SK-N-SH (cell line): Measurements from ENCODE around the gene SIGLEC8. TPM values are rescaled to one million over a fixed set of nuclear protein-coding genes. Genes with fewer than 3 reads are reported as not detected.

ENCODE experiments used
- CTCF ChIA-PET: fragments of 300-600, 350-600 bp; formaldehyde crosslinking; extraction: SDS; loops from one replicate; lab custom pipeline; 2021; lab: Yijun Ruan, JAX
- POLR2A ChIA-PET: fragments of 350-600 bp; sonication (Branson Sonifier 250); formaldehyde crosslinking; extraction: SDS; loops from one replicate; lab custom pipeline; 2020; ENCODE audit warnings: antibody characterized with exemption, inconsistent platforms; lab: Yijun Ruan, JAX
- DNase-seq: peaks from one replicate; pipeline ENCODE4 v3.0.0; 2012
- H2AFZ ChIP-seq: fragments of 200-600 bp; sonication (generic); 2 replicates; pipeline ENCODE4 v1.8.1; 2016; ENCODE audit warnings: antibody characterized with exemption, mild to moderate bottlenecking, low read depth
- H3F3A ChIP-seq: fragments of 200-600 bp; sonication (generic); replicated peaks from 2 replicates; pipeline ENCODE3; 2016; ENCODE audit warnings: antibody characterized with exemption, mild to moderate bottlenecking; ENCODE audit not compliant: insufficient read depth
- H3K27ac ChIP-seq, 2 experiments: fragments of 200-500 bp in 1 of 2; fragments of 200-600 bp in 1 of 2; sonication (Bioruptor generic) in 1 of 2; sonication (generic), shearing (Covaris generic) in 1 of 2; 2 replicates each; pipeline versions ENCODE4 v1.5.1 to v1.6.1; 2014 to 2016; ENCODE audit warnings: low read depth in 2 of 2, inconsistent platforms in 1 of 2, low read length in 1 of 2, mild to moderate bottlenecking in 1 of 2, mixed read lengths in 1 of 2
- H3K27me3 ChIP-seq: fragments of 200-600 bp; sonication (generic), shearing (Covaris generic); 2 replicates; pipeline ENCODE4 v1.6.1; 2016; ENCODE audit warnings: mixed run types; ENCODE audit not compliant: insufficient read depth
- H3K36me3 ChIP-seq, 2 experiments: fragments of 200-500 bp in 1 of 2; fragments of 200-600 bp in 1 of 2; sonication (Bioruptor generic) in 1 of 2; sonication (generic) in 1 of 2; replicated peaks in 1 of 2; 2 replicates each; pipeline versions ENCODE3 to v1.5.1; 2014 to 2016; ENCODE audit warnings: low read length in 1 of 2, mild to moderate bottlenecking in 1 of 2; ENCODE audit not compliant: insufficient read depth in 2 of 2, control insufficient read depth in 1 of 2
- H3K4me1 ChIP-seq, 2 experiments: fragments of 200-500 bp in 1 of 2; fragments of 200-600 bp in 1 of 2; sonication (Bioruptor generic) in 1 of 2; sonication (generic), shearing (Covaris generic) in 1 of 2; 2 replicates each; pipeline versions ENCODE4 v1.5.1 to v1.6.1; 2014 to 2016; ENCODE audit warnings: low read depth in 1 of 2, low read length in 1 of 2, mixed run types in 1 of 2; ENCODE audit not compliant: insufficient read depth in 2 of 2, control insufficient read depth in 1 of 2
- H3K4me2 ChIP-seq: fragments of 200-600 bp; sonication (generic), shearing (Covaris generic); 2 replicates; pipeline ENCODE4 v1.6.1; 2017; ENCODE audit warnings: mixed run types
- H3K4me3 ChIP-seq, 2 experiments: fragments of 200-500 bp in 1 of 2; fragments of 200-600 bp in 1 of 2; sonication (Bioruptor generic) in 1 of 2; sonication (generic), shearing (Covaris generic) in 1 of 2; 2 replicates each; pipeline versions ENCODE4 v1.5.1 to v1.8.1; 2014 to 2016; ENCODE audit warnings: low read depth in 2 of 2, inconsistent platforms in 1 of 2, low read length in 1 of 2, mild to moderate bottlenecking in 1 of 2, mixed read lengths in 1 of 2, moderate library complexity in 1 of 2
- H3K79me2 ChIP-seq: fragments of 200-600 bp; sonication (generic); 2 replicates; pipeline ENCODE4 v1.8.1; 2017; ENCODE audit warnings: mild to moderate bottlenecking; ENCODE audit not compliant: insufficient read depth
- H3K9ac ChIP-seq: fragments of 200-600 bp; sonication (generic); 2 replicates; pipeline ENCODE4 v1.6.1; 2017; ENCODE audit warnings: mixed run types
- H3K9me2 ChIP-seq: fragments of 200-600 bp; sonication (generic); 2 replicates; pipeline ENCODE4 v1.6.1; 2017; ENCODE audit warnings: mixed run types
- H3K9me3 ChIP-seq: fragments of 200-600 bp; sonication (generic); 2 replicates; pipeline ENCODE4 v1.6.1; 2017; ENCODE audit warnings: mixed run types, mild to moderate bottlenecking, moderate library complexity
- H4K20me1 ChIP-seq: fragments of 200-600 bp; sonication (generic); 2 replicates; pipeline ENCODE4 v1.6.1; 2017; ENCODE audit warnings: mild to moderate bottlenecking, mixed run types; ENCODE audit not compliant: insufficient read depth
- ELF1 ChIP-seq: IDR thresholded peaks from 2 replicates; pipeline ENCODE4 v1.4.0; 2012
- FOSL2 ChIP-seq: IDR thresholded peaks from 2 replicates; pipeline ENCODE4 v1.4.0; 2012; ENCODE audit warnings: low read depth, mild to moderate bottlenecking, moderate library complexity, borderline replicate concordance
- FOXJ3 ChIP-seq: sonication (generic); formaldehyde crosslinking; IDR thresholded peaks from 2 replicates; pipeline ENCODE4 v1.5.1; 2020; ENCODE audit warnings: mild to moderate bottlenecking, missing genetic modification reagents
- GATA2 ChIP-seq: sonication (generic); formaldehyde crosslinking; IDR thresholded peaks from 2 replicates; pipeline ENCODE4 v1.5.0; 2020; ENCODE audit warnings: mild to moderate bottlenecking, missing genetic modification reagents
- MEF2A ChIP-seq: IDR thresholded peaks from 2 replicates; pipeline ENCODE4 v1.4.0; 2012; ENCODE audit warnings: low read depth, borderline replicate concordance
- POLR2AphosphoS5 ChIP-seq: IDR thresholded peaks from 2 replicates; pipeline ENCODE4 v1.6.1; 2012; ENCODE audit warnings: low read depth, low read length
- RCOR1 ChIP-seq: fragments of 150-350 bp; IDR thresholded peaks from 2 replicates; pipeline ENCODE4 v1.6.1; 2017; ENCODE audit warnings: antibody characterized with exemption, low read length
- RFX5 ChIP-seq: IDR thresholded peaks from 2 replicates; pipeline ENCODE4 v1.6.1; 2012; ENCODE audit warnings: mild to moderate bottlenecking, improper control_type of control experiment, low read length
- RXRA ChIP-seq: IDR thresholded peaks from 2 replicates; pipeline ENCODE4 v1.4.0; 2012; ENCODE audit warnings: low read depth, mild to moderate bottlenecking, borderline replicate concordance
- WGBS: methylation state at CpG from one replicate; pipeline ENCODE4 v1.1.6; 2017; ENCODE audit warnings: low lambda C conversion rate; 5-methylcytosine and 5-hydroxymethylcytosine counted together
- polyA plus RNA-seq, 3 experiments: library from polyadenylated mRNA; depleted of rRNA; stranded (reverse); fragments of >200 nt; gene quantifications; 2 replicates each; pipeline ENCODE4 v1.2.3, GENCODE V29; 2012
- TF ChIP-seq, protein P1 (sequence below): fragments of 200-600 bp; sonication (generic); IDR thresholded peaks from 2 replicates; pipeline ENCODE4 v1.6.1; 2017; ENCODE audit warnings: antibody characterized with exemption, mild to moderate bottlenecking, moderate library complexity
- TF ChIP-seq, protein P2 (sequence below): fragments of 150-350 bp; IDR thresholded peaks from 2 replicates; pipeline ENCODE4 v1.6.1; 2016; ENCODE audit warnings: mild to moderate bottlenecking, low read depth, low read length
- TF ChIP-seq, protein P3 (sequence below): IDR thresholded peaks from 2 replicates; pipeline ENCODE4 v1.4.0; 2012; ENCODE audit warnings: low read depth, borderline replicate concordance

Gene SIGLEC8
- polyA plus RNA-seq, 1 of the 3 experiments (the other 2 are of a cell fraction) = not detected

DNA sequence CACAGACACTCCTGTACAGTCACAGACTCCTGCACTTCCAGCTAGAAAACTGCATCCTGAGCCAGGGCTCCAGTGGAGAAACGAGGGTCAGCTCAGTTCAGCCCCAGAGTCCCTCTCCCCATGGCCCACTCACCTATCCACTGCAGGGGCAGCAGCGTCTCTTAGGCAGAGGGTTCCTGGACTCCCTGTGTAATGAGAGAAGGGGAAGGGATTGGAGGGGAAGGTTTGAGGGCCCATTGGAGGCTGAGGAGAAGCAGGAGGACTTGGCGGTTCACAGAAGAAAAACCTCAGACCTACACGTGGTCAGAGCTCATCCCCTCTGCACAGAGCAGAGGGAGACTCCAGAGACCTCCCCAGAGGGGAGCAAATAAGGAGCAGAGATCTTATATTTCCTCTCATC, 10.9 kb upstream of the SIGLEC8 start (continued):
- TF ChIP-seq, protein P1, sequence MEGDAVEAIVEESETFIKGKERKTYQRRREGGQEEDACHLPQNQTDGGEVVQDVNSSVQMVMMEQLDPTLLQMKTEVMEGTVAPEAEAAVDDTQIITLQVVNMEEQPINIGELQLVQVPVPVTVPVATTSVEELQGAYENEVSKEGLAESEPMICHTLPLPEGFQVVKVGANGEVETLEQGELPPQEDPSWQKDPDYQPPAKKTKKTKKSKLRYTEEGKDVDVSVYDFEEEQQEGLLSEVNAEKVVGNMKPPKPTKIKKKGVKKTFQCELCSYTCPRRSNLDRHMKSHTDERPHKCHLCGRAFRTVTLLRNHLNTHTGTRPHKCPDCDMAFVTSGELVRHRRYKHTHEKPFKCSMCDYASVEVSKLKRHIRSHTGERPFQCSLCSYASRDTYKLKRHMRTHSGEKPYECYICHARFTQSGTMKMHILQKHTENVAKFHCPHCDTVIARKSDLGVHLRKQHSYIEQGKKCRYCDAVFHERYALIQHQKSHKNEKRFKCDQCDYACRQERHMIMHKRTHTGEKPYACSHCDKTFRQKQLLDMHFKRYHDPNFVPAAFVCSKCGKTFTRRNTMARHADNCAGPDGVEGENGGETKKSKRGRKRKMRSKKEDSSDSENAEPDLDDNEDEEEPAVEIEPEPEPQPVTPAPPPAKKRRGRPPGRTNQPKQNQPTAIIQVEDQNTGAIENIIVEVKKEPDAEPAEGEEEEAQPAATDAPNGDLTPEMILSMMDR = no peak
- no peak for TF ChIP-seq RFX5

DNA sequence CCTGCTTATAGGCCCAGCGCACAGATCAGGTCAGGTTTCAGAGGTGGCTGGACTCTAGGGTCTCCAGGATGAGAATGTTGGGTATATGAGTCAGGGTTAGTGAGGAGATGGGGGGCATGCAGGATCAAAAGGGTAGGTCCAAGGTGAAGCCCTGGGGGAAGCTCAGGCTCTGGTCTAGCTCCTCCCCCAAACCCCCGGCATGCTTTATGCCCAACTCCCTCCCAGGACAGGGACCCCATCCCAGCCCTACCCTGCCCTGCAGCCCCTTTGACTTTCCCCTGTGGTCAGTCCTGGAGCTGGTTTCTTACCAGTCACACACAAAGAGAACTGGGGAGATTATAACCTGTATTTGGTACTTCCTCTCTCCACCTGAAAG, 10.3 kb upstream of the SIGLEC8 start:
- Histone ChIP-seq H3K9me2 (no peaks in the 10 kb centered on the region), H3K36me3 (no peaks in the 10 kb centered on the region), H3K4me1 (no peaks in the 10 kb centered on the region), H3K79me2 (no peaks in the 10 kb centered on the region), H3K4me2 (no peak overlapping the region), H3K4me3 (no peak overlapping the region), H2AFZ (no peak overlapping the region), H3K27me3 (peaks cover 15% of the 10 kb centered on the region; the same call in 1 of the 2 replicates), H3K27ac (no peak overlapping the region), H3K9ac (no peak overlapping the region), H3K9me3 (no peaks in the 10 kb centered on the region), H4K20me1 (no peaks in the 10 kb centered on the region), H3F3A (no peaks in the 10 kb centered on the region)
- WGBS = 15% methylated on average over 2 of the region's 2 CpGs
- TF ChIP-seq RCOR1 (no peak), GATA2 (CRISPR knock-in tag) (no peak), ELF1 (no peak), FOXJ3 (CRISPR knock-in tag) (no peak), FOSL2 (no peak), MEF2A (no peak), RXRA (no peak), POLR2AphosphoS5 (no peak)
- TF ChIP-seq, protein P2, sequence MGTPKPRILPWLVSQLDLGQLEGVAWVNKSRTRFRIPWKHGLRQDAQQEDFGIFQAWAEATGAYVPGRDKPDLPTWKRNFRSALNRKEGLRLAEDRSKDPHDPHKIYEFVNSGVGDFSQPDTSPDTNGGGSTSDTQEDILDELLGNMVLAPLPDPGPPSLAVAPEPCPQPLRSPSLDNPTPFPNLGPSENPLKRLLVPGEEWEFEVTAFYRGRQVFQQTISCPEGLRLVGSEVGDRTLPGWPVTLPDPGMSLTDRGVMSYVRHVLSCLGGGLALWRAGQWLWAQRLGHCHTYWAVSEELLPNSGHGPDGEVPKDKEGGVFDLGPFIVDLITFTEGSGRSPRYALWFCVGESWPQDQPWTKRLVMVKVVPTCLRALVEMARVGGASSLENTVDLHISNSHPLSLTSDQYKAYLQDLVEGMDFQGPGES = no peak
- TF ChIP-seq, protein P3, sequence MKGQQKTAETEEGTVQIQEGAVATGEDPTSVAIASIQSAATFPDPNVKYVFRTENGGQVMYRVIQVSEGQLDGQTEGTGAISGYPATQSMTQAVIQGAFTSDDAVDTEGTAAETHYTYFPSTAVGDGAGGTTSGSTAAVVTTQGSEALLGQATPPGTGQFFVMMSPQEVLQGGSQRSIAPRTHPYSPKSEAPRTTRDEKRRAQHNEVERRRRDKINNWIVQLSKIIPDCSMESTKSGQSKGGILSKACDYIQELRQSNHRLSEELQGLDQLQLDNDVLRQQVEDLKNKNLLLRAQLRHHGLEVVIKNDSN = no peak
- TF ChIP-seq, protein P1 = no peak
- no peak for DNase-seq
- ChIA-PET CTCF (interaction anchor here (0.7 to 3.4 kb wide), 5 partner anchors 46 to 193 kb away, joined by 3 to 16 read pairs (median 5); no protein-coding TSS in a partner anchor), POLR2A (no interaction called here)
